Breast epithelium (tissue), 3 donors: Measurements from ENCODE around the gene CRY2.

Source experiments
- CTCF ChIP-seq, 3 donors: fragments of 450-650 bp; IDR thresholded peaks; one replicate each; pipeline ENCODE4 v1.5.1; 2016 to 2017; ENCODE audit warnings: antibody characterized with exemption in 3 of 3, mild to moderate bottlenecking in 3 of 3, moderate library complexity in 3 of 3
- POLR2AphosphoS5 ChIP-seq, 3 donors: sonication (generic); formaldehyde crosslinking; IDR thresholded peaks; one replicate each; pipeline ENCODE4 v1.6.1; 2017; ENCODE audit warnings: antibody characterized with exemption in 3 of 3

DNA sequence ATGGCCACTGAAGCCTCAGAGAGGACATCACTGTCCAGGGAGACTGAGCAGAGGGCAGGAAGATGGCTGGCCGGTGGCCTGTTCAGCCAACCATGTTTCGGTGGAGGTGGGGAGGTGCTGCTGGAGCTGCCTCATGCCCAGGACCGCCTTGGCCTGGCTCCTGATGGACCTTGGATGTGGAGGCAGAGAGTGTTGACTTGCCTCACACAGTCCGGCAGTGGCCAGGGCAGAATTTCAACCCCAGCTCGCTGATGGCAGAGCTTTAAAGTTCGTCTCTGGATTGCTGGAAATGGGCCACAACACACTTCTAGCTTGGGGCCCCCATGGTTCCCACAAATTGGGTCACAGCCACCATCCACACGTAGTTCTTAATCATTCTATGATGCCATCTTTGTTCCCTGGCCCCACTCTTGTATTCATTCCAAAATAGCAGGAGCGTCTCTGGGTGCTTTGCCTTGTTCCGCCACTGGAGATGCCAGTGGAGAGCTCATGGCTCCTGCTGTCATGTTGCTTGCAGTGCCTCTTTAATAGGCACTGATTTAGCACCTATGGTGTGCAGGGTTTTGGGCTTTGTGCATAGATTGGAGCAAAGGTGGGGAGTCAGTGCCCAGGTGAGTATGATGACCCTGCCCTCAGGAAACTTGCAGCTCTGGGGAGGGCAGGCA is 43.7 kb downstream of the CRY2 start:
- TF ChIP-seq CTCF (IDR thresholded peaks at IDR 0.05) (no peak), POLR2AphosphoS5 (IDR thresholded peaks at IDR 0.05) (no peak)
